LoVo (cell line): Measurements from ENCODE around the gene BDKRB1.

ENCODE experiments used
- DNase-seq: peaks from one replicate; pipeline ENCODE4 v3.0.0-alpha.2; 2016; ENCODE audit warnings: low spot score

Gene BDKRB1

DNA sequence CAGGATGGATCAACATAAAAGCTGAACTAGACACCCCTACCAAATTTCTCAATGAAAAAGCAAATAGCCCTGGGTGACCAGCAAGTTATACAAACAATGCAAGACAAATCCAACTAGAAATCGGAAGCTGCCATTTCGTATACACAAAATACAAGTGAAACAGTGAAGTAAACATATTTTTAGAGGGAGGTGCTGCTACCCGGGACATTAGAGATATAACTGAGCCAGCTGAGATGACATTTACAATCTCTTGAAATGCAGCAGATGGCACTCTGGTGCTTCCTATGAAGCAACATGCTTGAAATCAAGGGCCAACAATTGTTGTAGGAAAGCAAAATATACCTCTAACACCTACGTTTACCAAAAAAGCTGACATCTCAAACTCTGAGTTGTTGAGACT, 25.5 kb downstream of the BDKRB1 start:
- DNase-seq = no peak

DNA sequence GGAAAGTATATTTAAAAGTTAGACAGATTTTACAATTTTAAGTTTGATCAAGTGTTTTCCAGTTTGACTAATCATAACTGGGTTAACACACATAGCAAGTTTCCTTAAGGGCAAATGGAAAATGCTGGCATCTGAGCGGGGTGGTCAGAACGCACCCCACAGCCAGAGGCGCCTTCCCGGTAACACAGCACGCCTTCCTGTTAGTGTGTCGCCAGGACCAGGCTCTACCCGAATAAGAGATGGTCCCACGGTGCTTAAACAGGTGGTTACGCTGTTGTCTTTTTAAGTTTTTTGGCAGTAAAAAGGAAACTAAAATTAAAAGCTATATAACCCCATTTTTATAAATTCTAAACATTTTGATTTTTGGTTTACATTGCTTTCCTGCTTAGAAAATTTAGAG, 28.0 kb downstream of the BDKRB1 start:
- no peak for DNase-seq

DNA sequence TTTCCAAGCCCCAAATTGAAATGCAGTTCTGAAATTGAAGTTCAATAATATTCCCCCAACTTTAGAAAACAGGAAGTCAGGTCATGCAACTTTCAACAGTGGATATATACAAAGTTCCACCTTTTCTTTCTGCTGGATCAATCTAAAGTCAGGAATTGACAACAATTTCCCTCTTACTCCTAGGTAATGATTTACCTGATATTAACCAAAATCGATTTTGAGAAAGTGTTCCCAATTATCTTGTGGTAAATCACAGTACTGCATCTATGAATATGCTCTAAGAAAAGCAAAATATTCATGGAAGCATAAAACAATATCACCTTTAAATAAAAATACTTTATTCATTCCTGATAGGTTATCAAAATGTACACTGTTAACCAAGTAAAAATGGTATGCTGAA, 28.4 kb downstream of the BDKRB1 start:
- DNase-seq = no peak

- DNase-seq = no peak
These were observed 29.7 kb downstream of the BDKRB1 start for GRCh38 chr14:96285667-96286066.

- no peak for DNase-seq
These were observed 30.2 kb downstream of the BDKRB1 start for GRCh38 chr14:96286251-96286650.

DNA sequence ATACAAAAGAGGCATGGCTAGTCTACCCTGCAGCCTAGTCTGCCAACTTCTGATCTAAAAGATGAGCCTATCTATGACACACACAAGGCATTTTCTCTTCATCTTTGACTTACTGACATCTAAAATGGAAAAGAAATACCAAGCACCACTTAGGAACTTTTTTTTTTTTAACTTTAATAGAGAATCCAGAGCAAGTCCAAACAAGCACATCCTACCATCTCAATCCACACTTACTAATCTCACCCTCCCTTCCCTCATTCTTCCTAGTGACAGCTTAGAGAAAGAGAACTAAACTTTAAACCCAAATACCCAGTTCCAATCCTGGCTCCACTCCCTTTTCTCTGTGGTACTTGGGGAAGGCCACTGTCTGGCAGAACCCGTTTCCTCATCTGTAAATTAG, 31.8 kb downstream of the BDKRB1 start:
- DNase-seq = no peak

DNA sequence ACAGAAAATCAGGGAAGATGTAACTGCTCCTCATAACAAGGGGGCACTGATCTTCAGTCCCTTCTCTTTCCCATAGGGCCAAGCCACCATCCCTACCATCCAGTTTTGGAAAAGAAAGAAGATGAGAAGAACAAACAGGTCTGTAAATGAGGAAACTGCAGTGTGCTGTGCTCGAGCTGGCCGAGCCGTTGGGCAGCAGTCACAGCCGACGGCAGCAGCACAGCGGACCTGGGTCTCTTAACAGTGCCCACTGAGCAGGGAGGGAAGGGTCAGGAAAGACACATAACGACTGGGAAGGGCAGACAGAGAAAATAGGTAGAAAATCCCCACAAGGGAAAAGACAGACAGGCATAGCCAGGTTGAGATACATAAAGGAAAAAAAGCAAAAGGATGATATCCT, 38.2 kb downstream of the BDKRB1 start:
- DNase-seq = no peak

DNA sequence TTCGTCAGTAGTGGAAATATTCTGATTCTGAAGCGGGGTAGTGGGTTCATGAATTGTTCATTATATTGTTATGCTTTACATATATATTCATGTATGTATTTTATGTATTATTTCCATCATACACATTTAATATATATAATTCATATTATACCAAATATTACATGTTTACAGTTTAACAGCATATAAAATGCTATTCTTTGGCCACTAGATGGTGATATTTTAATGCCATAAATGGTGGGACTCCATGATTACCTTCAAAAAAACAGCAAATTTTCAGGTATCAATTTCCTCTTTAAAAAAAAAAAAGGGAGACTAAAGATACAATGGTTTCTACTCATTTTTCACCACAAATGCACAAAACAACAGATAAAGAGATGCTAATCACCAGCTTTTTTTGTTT, 41.0 kb downstream of the BDKRB1 start:
- peak; percentile 45 for DNase-seq

- no peak for DNase-seq
These were observed 42.0 kb downstream of the BDKRB1 start for GRCh38 chr14:96297997-96298515.

- DNase-seq = no peak
These were observed 43.4 kb downstream of the BDKRB1 start for GRCh38 chr14:96299441-96299840.

GRCh38 chr14:96303981-96304380, 48.0 kb downstream of the BDKRB1 start:
- DNase-seq = no peak

DNA sequence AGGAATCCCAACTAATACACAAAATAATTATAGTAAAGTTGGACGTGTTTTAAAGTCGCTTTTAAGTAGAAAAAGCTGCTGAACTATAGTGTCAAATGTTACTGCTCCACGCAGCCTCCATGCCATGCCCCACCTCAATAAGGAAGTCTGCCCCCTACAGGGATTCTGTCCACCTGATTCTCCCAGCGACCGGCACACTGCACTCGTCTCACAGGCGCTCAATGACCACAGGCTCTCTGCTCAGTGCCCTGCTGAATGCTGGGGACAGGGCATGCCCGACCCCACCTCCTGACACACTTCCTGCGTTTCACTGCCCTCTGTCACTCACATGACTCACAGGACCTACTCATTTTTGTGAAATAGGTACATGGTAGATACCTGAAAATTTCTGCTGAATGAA, 48.9 kb downstream of the BDKRB1 start:
- DNase-seq = no peak

- DNase-seq = no peak
These were observed 51.4 kb downstream of the BDKRB1 start for GRCh38 chr14:96307434-96307833.

GRCh38 chr14:96309133-96309895, 53.3 kb downstream of the BDKRB1 start:
- peak; percentile 36 for DNase-seq

- peak; percentile 3 for DNase-seq
These were observed 53.9 kb downstream of the BDKRB1 start for GRCh38 chr14:96309896-96310330.

GRCh38 chr14:96310906-96311305, 54.9 kb downstream of the BDKRB1 start:
- no peak for DNase-seq
